ENCODE data around the gene HPS1.

- TF ChIP-seq, protein P1, sequence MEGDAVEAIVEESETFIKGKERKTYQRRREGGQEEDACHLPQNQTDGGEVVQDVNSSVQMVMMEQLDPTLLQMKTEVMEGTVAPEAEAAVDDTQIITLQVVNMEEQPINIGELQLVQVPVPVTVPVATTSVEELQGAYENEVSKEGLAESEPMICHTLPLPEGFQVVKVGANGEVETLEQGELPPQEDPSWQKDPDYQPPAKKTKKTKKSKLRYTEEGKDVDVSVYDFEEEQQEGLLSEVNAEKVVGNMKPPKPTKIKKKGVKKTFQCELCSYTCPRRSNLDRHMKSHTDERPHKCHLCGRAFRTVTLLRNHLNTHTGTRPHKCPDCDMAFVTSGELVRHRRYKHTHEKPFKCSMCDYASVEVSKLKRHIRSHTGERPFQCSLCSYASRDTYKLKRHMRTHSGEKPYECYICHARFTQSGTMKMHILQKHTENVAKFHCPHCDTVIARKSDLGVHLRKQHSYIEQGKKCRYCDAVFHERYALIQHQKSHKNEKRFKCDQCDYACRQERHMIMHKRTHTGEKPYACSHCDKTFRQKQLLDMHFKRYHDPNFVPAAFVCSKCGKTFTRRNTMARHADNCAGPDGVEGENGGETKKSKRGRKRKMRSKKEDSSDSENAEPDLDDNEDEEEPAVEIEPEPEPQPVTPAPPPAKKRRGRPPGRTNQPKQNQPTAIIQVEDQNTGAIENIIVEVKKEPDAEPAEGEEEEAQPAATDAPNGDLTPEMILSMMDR (conservative IDR thresholded peaks at IDR 0.05) = no peak
- TF ChIP-seq ZFX (IDR thresholded peaks at IDR 0.05) = no peak
Observed at GRCh38 chr10:98376485-98376884, 70.2 kb downstream of the HPS1 start.

Data from C4-2B (cell line).